Psoas muscle (tissue), 8 donors: Measurements from ENCODE around the gene ZBTB42. TPM values are rescaled to one million over a fixed set of nuclear protein-coding genes. Genes with fewer than 3 reads are reported as not detected.

Experiments
- ATAC-seq, 4 donors: fragments of 200-7000 bp; cut with Tn5 transposase; one replicate each; pipeline ENCODE4 v1.9.1; 2020; ENCODE audit warnings: moderate library complexity in 3 of 4, mild to moderate bottlenecking in 2 of 4
- DNase-seq, 2 donors: peaks; one replicate each; pipeline ENCODE4 v3.0.0-alpha.2; 2020
- H3K27ac ChIP-seq: fragments of 200-600 bp; one replicate; pipeline ENCODE4 v1.8.0; 2022
- H3K27me3 ChIP-seq, 3 donors: fragments of 200-600 bp in 1 of 3; one replicate each; pipeline versions ENCODE4 v1.6.1 to v1.8.0; 2013 to 2022; ENCODE audit warnings: low read length in 2 of 3, mild to moderate bottlenecking in 2 of 3, moderate library complexity in 1 of 3; ENCODE audit not compliant: insufficient read depth in 3 of 3
- H3K36me3 ChIP-seq, 2 donors: fragments of 200-600 bp in 1 of 2; one replicate each; pipeline versions ENCODE4 v1.6.1 to v1.8.0; 2013 to 2022; ENCODE audit warnings: low read depth in 1 of 2, mild to moderate bottlenecking in 1 of 2, moderate library complexity in 1 of 2; ENCODE audit not compliant: insufficient read depth in 1 of 2
- H3K4me1 ChIP-seq: fragments of 200-600 bp; one replicate; pipeline ENCODE4 v1.8.0; 2022
- H3K4me3 ChIP-seq: fragments of 200-600 bp; one replicate; pipeline ENCODE4 v1.8.0; 2022; ENCODE audit warnings: mild to moderate bottlenecking
- H3K9me3 ChIP-seq: fragments of 200-600 bp; one replicate; pipeline ENCODE4 v1.8.0; 2022
- CTCF ChIP-seq: fragments of 200-600 bp; IDR thresholded peaks from one replicate; pipeline ENCODE4 v1.8.0; 2022; ENCODE audit warnings: antibody characterized with exemption
- WGBS, 3 donors: extraction: QIAGEN DNeasy Blood & Tissue Kit; methylation state at CpG; one replicate each; pipeline versions ENCODE4 v1.1.6 to v1.1.7; 2013; 5-methylcytosine and 5-hydroxymethylcytosine counted together
- intact Hi-C, 2 donors: fragments of 100-400 bp; cut with DNase I; formaldehyde crosslinking; loops; one replicate each; pipeline versions ENCODE4 v1.11.0 to v1.14.2; 2022
- polyA plus RNA-seq, 3 donors: library from polyadenylated mRNA; stranded (reverse); fragments of 200-250 nt; gene quantifications; one replicate each; pipeline ENCODE4 v1.2.3, GENCODE V29; 2013
- total RNA-seq, 4 donors: library from RNA; stranded (reverse); fragmentation: NEBNext Ultra II Directional in 2 of 4; extraction: Animal tissue kit (Norgen Biotek cat#: 25700) in 2 of 4; gene quantifications; one replicate each; pipeline versions ENCODE4 v1.2.1 to v1.2.4, GENCODE V29; 2021 to 2023
- donor health status: healthy with polysubstance abuse.
- donor health status: DM: no; HTN: no; CAD: no; lungs with moderate emphysema.
- donor health status: Bipolar disorder and iron deficiency.
- donor health status: healthy.
- donor health status: DM: yes; HTN: yes; CAD: no.
- donor health status: DM: no; HTN: no; CAD: no.
- donor health status: DM: no; HTN: no; CAD: no.
- donor health status: DM: yes; HTN: yes; CAD: no.

ZBTB42 gene
- total and polyA plus RNA-seq, 7 donors = 4.2 to 7.4 (median 6.2) TPM

DNA sequence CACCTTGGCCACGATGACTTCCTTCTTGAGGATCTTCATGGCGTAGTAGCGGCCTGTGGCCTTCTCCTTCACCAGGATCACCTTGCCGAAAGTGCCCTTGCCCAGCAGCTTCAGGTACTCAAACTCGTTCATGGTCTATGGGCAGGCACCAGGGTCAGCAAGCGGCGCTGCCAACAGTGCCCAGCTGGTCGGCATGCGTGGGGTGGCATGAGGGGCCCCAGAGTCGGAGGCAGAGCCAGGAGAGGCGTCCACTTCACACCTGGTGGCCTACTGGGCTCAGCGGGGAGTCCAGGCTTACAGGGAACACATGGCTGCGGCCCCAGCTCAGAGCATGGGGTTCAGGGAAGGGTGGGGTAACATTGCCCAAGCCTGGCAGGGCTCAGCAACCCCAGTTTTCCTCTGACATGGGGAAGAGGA, 25.8 kb upstream of the ZBTB42 start:
- no peak for ATAC-seq
- H3K27me3 ChIP-seq = no peaks in the 10 kb centered on the region
- H3K27ac ChIP-seq = no peak overlapping the region
- no peak for DNase-seq
- H3K4me1 ChIP-seq = no peaks in the 10 kb centered on the region
- no peaks in the 10 kb centered on the region for H3K9me3 ChIP-seq
- H3K4me3 ChIP-seq = no peak overlapping the region
- 82 to 95% (median 87%) methylated on average over 13 of the region's 13 CpGs for WGBS, 3 donors
- no peak for TF ChIP-seq CTCF
- peaks cover 5 to 49% of the 10 kb centered on the region in 2 donors for H3K36me3 ChIP-seq
- intact Hi-C loops = no loop called here

GRCh38 chr14:104776481-104776880, 24.4 kb upstream of the ZBTB42 start:
- peaks cover 5 to 44% of the 10 kb centered on the region in 2 donors for H3K36me3 ChIP-seq
- 98 to 99% (median 98%) methylated on average over 15 of the region's 15 CpGs for WGBS, 3 donors

GRCh38 chr14:104776961-104777807, 23.7 kb upstream of the ZBTB42 start:
- 85 to 89% (median 87%) methylated on average over 15 to 16 of the region's 16 CpGs for WGBS, 3 donors
- Histone ChIP-seq H3K27me3 (no peaks in the 10 kb centered on the region), H3K27ac (no peak overlapping the region), H3K4me3 (no peak overlapping the region), H3K4me1 (no peaks in the 10 kb centered on the region), H3K36me3 (peaks cover 5 to 37% of the 10 kb centered on the region in 2 donors), H3K9me3 (no peaks in the 10 kb centered on the region)
- intact Hi-C loops = no loop called here
- DNase-seq (no peak), ATAC-seq (no peak)
- no peak for TF ChIP-seq CTCF

More at GRCh38 chr14:104776481-104776880, 24.4 kb upstream of the ZBTB42 start:
- no peak for ATAC-seq
- Histone ChIP-seq H3K4me1 (no peaks in the 10 kb centered on the region), H3K27ac (no peak overlapping the region), H3K9me3 (no peaks in the 10 kb centered on the region), H3K27me3 (no peaks in the 10 kb centered on the region), H3K4me3 (no peak overlapping the region)
- DNase-seq = no peak
- intact Hi-C loops = no loop called here
- TF ChIP-seq CTCF = no peak

GRCh38 chr14:104777808-104778249, 23.1 kb upstream of the ZBTB42 start:
- intact Hi-C loops = no loop called here
- H3K4me3 ChIP-seq = no peak overlapping the region
- no peak for ATAC-seq
- H3K27me3 ChIP-seq = no peaks in the 10 kb centered on the region
- 82 to 84% (median 84%) methylated on average over 9 to 15 of the region's 15 CpGs for WGBS, 3 donors
- H3K4me1 ChIP-seq = no peaks in the 10 kb centered on the region
- no peak for DNase-seq
- TF ChIP-seq CTCF = no peak
- peaks cover 5 to 31% of the 10 kb centered on the region in 2 donors for H3K36me3 ChIP-seq
- H3K27ac ChIP-seq = no peak overlapping the region
- no peaks in the 10 kb centered on the region for H3K9me3 ChIP-seq
